DLD1 (cell line): ENCODE data around the gene ZNF581.

Experiments
- in situ Hi-C: cut with HindIII; loops from 2 replicates; pipeline ENCODE4 v1.10.0; 2017; ENCODE audit warnings: low sequenced_read_pairs

ZNF581 gene

GRCh38 chr19:55646889-55647731 is 3.7 kb downstream of the ZNF581 start:
- in situ Hi-C loops = no loop called here

GRCh38 chr19:55647732-55648584 is 4.5 kb downstream of the ZNF581 start, which contains the start of gene CCDC106:
Gene CCDC106 (plus strand): TSS chr19:55648212. CDS start chr19:55649047, 835 bp downstream.
- in situ Hi-C loops = no loop called here

- in situ Hi-C loops = no loop called here
Measured at GRCh38 chr19:55648585-55649267, 5.3 kb downstream of the ZNF581 start.

GRCh38 chr19:55649268-55650125 is 6.0 kb downstream of the ZNF581 start:
- in situ Hi-C loops = no loop called here

- in situ Hi-C loops = no loop called here
Measured at GRCh38 chr19:55650126-55650557, 6.7 kb downstream of the ZNF581 start.

GRCh38 chr19:55650602-55651230 is 7.3 kb downstream of the ZNF581 start:
- in situ Hi-C loops = no loop called here

GRCh38 chr19:55651236-55651635 is 7.8 kb downstream of the ZNF581 start:
- in situ Hi-C loops = no loop called here

- in situ Hi-C loops = no loop called here
Measured at GRCh38 chr19:55652311-55653128, 9.1 kb downstream of the ZNF581 start.

GRCh38 chr19:55653651-55654322 is 10.3 kb downstream of the ZNF581 start:
- in situ Hi-C loops = no loop called here

GRCh38 chr19:55654323-55654867 is 10.9 kb downstream of the ZNF581 start:
- in situ Hi-C loops = no loop called here

- in situ Hi-C loops = no loop called here
Measured at GRCh38 chr19:55654868-55655647, 11.6 kb downstream of the ZNF581 start, which contains the start of gene U2AF2. Gene U2AF2 (plus strand): TSS chr19:55655035. CDS start chr19:55655105, 70 bp downstream.

- in situ Hi-C loops = no loop called here
Measured at GRCh38 chr19:55655648-55656040, 12.2 kb downstream of the ZNF581 start.

- in situ Hi-C loops = no loop called here
Measured at GRCh38 chr19:55656552-55656951, 13.1 kb downstream of the ZNF581 start.

GRCh38 chr19:55656988-55657747 is 13.7 kb downstream of the ZNF581 start:
- in situ Hi-C loops = no loop called here

- in situ Hi-C loops = no loop called here
Measured at GRCh38 chr19:55658846-55659459, 15.5 kb downstream of the ZNF581 start.

- in situ Hi-C loops = no loop called here
Measured at GRCh38 chr19:55659822-55660221, 16.4 kb downstream of the ZNF581 start.
